GM21737 (cell line): ENCODE data around the gene FLOT1.
A peak's percentile ranks its signal among the peaks of the same experiment; 100 is the strongest.

Experiments used
- ATAC-seq: cut with Tn5 transposase; IDR thresholded peaks from one replicate; pipeline ENCODE4 v1.9.1; 2021; ENCODE audit warnings: mild to moderate bottlenecking, moderate library complexity; ENCODE audit not compliant: unreplicated experiment

FLOT1 gene

DNA sequence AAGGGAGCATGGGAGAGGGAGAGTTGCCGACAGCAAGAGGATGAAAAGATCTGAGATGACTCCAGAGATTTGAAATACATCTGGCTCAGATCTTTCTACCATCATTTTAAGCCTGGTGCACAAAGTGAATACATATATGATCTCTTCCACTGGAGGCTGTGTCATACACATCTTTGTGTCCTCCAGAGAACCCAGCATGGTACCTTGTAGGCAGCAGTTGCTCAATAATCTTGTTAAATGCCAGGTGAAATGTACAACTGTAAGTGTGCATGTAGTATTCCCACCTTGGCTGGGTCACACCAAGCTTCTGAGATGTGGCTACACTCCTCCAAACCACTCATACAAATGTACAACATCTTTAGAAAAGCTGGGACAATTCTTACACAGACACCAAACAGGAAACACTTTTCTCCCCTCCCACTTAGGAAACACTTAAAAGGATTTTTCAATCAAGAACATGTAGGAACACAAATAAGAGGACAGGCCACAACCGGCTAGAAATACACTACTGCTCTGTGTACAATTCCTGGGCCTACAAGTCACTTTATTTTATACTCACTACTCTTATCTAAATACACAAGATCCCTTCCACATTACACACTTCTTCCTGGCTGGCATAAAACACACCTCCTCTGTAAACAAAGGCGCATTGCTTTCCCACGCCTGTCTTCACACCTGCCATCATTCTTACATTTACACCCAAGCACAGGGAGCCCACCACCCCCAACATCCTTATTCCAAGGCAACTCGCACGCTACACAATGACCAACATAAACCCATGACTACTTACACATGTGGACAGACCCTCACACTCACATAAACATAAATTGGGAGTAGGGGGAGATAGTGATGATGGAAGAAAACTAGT lies 5.6 kb upstream of the FLOT1 start:
- ATAC-seq, result no peak

DNA sequence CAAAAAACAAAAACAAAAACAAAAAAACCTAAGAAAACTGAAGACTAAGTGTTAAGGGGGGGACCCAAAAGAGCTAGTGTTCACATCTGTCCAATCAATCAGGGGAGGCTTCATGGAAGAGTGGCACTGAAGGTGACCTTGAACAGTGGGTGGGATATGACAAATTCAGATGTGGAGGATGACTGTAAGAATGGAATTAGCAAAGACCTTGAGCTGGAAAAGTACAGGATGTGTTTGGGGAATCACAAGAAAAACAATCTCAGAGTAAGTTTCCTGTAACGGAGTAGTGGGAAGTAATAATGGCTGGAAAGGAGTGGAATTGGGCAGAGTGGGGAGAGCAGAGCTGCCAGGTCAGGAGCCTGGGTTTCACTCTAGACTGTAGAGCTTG lies 4.8 kb upstream of the FLOT1 start:
- no peak for ATAC-seq

DNA sequence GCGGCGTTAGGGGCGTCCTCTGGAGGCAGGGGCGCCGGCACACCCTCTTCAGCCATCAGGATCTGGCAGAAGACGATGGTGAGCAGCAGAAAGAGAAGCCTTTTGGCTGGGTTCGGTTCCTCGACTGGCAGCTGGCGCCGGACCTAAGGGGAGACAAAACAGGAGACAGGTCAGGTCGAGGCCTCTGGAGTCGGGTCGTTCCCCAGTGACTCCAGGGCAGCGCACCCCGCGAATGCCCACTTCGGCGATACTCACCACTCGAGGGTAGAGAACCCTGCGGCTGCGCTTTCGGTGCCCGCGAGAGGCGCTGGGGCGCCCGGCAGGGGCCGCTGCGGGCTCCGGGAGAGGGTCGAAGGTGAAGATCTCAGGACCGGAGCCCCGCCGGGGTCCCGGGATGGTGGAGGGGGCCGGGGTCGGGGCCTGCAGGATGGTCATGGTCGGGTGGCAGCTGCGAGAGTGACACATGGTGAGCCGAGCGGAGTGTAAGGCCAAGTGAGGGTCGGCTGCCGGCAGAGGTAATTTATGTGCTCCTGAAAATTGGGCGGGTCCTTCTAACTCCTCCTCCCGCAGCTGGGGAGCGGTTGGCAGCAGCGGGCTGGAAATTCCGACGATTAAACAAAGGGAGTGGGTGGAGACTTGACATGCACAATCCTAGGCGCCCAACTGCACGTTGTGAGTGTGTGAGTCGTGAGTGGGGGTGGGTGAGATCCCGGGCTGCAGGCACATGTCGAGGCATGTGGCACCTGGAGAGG lies 1.7 kb upstream of the FLOT1 start, which contains the start of gene IER3:
Gene IER3 (minus strand): TSS at position 494 of the 752 bp plus-strand sequence. CDS start 29 bp downstream, at position 465.
- ATAC-seq, result no peak

- peak; percentile 14 for ATAC-seq
Measured at GRCh38 chr6:30743099-30744053, 889 bp upstream of the FLOT1 start.

GRCh38 chr6:30741789-30742315 lies 635 bp downstream of the FLOT1 start:
- peak; percentile 5 for ATAC-seq

GRCh38 chr6:30741063-30741779 lies 1.3 kb downstream of the FLOT1 start:
- ATAC-seq, result no peak

DNA sequence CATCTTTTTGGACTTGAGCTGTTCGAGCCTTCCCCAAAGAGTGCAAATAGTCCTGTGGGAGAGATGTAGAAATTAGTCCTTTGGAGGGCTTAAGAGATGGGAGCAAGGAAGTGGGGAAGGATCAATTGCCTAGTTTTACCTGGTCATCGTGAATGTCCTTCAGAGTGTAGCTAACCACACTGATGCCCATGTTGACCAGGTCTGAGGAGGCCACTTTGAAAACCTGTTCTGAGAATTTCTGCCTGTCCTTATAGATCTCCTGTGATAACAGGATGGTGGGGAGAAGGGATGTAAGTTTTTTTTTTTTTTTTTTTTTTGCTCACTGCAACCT lies 2.0 kb downstream of the FLOT1 start:
- no peak for ATAC-seq

GRCh38 chr6:30738532-30738931 lies 4.0 kb downstream of the FLOT1 start:
- no peak for ATAC-seq

- peak; percentile 40 for ATAC-seq
Measured at GRCh38 chr6:30735668-30736314, 6.7 kb downstream of the FLOT1 start.

DNA sequence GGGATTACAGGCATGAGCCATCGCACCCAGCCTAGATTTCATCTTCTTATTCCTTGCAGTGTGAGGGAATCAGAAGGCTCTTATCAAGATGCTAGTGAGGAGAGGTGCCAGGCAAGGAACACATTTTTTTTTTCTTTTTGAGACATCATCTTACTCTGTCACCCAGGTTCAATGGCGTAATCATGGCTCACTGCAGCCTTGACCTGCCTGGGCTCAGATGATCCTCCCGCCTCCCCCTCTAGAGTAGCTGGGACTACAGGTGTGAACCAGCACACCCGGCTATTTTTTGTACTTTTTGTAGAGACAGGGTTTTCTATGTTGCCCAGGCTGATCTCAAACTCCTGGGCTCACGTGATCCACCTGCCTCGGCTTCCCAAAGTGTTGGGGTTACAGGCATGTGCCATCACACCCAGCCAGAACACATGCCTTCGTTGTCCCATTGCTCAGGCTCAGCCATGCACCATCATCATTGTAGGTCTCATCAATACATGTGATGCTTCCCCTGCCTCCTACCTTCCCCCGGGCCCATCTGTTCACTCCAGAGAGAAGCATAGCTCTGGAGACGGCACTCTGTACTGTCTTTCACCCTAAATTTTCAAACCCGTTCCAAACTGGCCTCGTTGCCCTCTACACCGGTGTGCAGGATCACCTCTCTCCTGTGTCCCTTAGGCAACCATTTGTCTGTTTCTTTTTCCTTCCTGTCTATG lies 10.1 kb downstream of the FLOT1 start:
- no peak for ATAC-seq

DNA sequence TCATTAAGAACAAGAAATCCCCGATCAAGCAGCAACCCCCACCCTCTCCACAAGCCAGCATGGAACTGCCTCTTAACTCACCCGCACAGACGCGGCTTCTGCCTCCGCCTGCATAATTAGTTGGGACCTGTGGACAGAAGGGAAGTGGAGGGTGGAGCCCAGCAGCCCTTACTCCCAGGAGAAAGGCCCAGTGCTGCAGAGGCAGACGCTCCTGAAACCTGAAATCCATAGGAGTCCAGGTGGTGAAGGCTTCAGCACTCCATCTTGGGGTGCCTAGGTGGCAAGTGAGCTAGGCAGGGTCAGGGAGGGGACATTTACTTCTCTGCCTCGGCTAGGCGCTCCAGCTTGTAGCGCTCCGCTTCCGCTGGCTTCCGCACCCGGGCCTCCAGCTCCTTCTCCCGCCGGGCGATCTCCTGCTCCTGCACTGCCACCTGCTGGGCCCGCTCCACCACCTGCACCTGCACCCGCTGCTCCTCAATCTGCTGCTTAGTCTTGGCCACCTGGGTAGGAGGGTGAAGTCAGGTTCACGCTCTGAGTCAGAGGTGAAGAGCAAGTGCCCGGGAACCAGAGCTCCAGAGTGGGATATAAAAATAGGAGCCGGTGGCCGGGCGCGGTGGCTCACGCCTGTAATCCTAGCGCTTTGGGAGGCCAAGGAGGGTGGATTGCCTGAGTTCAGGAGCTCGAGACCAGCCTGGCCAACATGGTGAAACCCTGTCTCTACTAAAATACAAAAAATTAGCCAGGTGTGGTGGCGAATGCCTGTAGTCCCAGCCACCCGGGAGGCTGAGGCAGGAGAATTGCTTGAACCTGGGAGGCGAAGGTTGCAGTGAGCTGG lies 11.7 kb downstream of the FLOT1 start:
- ATAC-seq, result peak; percentile 42

DNA sequence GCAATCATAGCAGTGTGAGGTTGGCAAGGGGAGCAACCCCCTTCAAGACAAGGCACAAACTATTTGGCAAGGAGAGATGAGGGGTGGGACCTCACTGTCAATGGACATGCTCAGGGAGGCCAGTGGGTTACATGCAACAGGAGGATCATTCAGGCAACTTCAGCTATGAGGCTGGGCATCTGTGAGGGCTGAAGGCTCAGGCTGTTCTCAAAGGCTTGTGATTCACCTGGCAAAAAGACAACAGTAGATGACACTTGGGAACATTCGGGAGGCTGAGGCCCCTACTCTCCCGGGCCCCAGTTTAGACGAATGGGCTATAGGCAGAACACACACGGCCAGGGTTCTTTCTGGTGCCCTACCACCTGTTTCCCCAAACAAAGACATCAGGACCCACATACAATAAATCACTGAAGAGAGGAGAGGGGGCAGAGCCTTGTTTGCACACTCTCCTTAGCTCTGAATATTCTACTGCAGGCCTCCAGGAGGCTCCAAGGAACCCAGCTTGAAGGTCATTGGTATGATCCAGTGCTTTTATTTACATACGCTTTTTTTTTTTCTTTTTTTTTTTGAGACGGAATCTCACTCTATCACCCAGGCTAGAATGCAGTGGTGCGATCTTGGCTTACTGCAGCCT lies 14.4 kb downstream of the FLOT1 start:
- no peak for ATAC-seq

- no peak for ATAC-seq
Measured at GRCh38 chr6:30726506-30727413, 15.7 kb downstream of the FLOT1 start.

DNA sequence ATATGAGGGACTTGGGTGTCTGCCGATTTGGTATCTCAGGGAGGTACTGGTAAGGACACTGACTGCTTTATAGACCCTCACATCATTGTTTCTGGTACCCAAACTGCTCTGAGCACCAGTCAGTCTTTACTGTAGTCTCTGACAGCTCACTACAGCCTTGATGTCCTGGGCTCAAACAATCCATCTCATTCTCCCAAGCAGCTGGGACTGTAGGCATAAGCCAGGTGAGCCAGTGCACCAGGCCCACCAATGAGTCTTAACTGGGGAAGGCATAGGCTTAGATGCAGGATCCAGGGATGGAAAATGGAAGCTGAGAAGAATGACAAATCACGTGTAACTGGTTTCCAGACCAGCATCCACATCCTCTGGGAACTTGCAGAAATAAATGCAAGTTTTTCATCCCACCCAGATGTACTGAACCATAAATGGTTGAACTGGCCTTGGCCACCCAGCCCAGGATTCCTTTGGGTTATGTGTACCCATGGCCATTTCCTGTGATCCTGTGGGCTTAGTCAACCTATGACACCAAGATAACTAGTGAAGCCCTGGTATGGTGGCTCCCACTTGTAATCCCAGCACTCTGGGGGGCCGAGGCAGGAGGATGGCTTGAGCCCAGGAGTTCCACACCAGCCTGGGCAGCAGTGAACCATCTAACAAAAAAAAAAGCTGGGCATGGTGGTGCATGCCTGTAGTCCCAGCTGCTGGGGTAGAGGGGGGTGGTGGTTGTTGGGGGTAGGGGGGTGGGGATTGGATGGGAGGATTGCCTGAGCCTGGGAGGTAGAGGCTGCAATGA lies 16.6 kb downstream of the FLOT1 start:
- no peak for ATAC-seq

DNA sequence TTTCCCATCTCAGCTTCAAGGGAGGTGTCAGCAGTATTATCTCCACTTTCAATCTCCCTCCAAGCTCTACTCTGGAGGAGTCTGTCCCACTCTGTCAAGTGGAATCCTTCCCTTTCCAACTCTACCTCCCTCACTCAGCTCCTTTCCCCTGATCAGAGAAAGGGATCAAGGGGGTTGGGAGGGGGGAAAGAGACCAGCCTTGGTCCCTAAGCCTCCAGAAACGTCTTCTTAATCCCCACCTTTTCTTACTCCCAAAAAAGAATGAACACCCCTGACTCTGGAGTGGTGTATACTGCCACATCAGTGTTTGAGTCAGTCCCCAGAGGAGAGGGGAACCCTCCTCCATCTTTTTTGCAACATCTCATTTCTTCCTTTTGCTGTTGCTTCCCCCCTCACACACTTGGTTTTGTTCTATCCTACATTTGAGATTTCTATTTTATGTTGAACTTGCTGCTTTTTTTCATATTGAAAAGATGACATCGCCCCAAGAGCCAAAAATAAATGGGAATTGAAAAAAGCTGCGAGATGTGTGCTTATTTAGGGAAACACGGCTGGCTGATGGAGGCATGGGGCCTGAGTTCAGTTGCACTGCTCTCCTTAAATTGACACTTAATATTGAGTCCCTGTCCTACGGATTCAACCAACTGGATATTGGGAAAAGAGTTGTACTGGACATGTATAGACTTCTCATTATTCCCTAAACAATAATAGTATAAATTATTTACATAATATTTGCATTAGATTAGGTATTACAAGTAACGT lies 17.4 kb downstream of the FLOT1 start:
- no peak for ATAC-seq
